Testis (tissue), 5 donors: ENCODE data around the gene GOLGA8K. TPM values are rescaled to one million over a fixed set of nuclear protein-coding genes. Genes with fewer than 3 reads are reported as not detected.
A peak's percentile ranks its signal among the peaks of the same experiment; 100 is the strongest.
"Not testable (repeated sequence)": the region's sequence is repeated elsewhere in the genome, so short reads cannot be mapped to it uniquely, and the experiment has no call there.

Experiments used
- DNase-seq: peaks from one replicate; pipeline ENCODE4 v3.0.0-alpha.2; 2019
- H3K27ac ChIP-seq, 2 donors: fragments of 200-600 bp; sonication (generic); one replicate each; pipeline ENCODE4 v1.5.1; 2019
- H3K27me3 ChIP-seq: fragments of 200-600 bp; sonication (generic); one replicate; pipeline ENCODE4 v1.5.1; 2019
- H3K36me3 ChIP-seq: fragments of 200-600 bp; sonication (generic); one replicate; pipeline ENCODE4 v1.5.1; 2017; ENCODE audit warnings: low read depth; ENCODE audit errors: missing control alignments
- H3K4me1 ChIP-seq: fragments of 200-600 bp; sonication (generic); one replicate; pipeline ENCODE4 v1.5.1; 2019
- H3K4me3 ChIP-seq, 2 donors: fragments of 200-600 bp; sonication (generic); one replicate each; pipeline ENCODE4 v1.5.1; 2017 to 2019
- H3K9me3 ChIP-seq: fragments of 200-600 bp; sonication (generic); one replicate; pipeline ENCODE4 v1.5.1; 2017
- CTCF ChIP-seq, 3 experiments: fragments of 450-650 bp in 2 of 3; fragments of 200-600 bp in 1 of 3; sonication (generic) in 1 of 3; IDR thresholded peaks; one replicate each; pipeline ENCODE4 v1.5.1; 2016 to 2019; ENCODE audit warnings: antibody characterized with exemption in 3 of 3, mild to moderate bottlenecking in 2 of 3, moderate library complexity in 1 of 3
- WGBS, 2 donors: methylation state at CpG; one replicate each; pipeline ENCODE4 v1.1.5; 2018; 5-methylcytosine and 5-hydroxymethylcytosine counted together
- intact Hi-C: fragments of 100-400 bp; cut with DNase I; formaldehyde crosslinking; loops from one replicate; pipeline ENCODE4 v1.15.1; 2023; ENCODE audit warnings: low total_unique reads
- long read RNA-seq, 2 donors: transcript quantifications; one replicate each; lab custom pipeline, GENCODE V29; 2026
- polyA plus RNA-seq: library from polyadenylated mRNA; stranded (reverse); fragments of 350-450 nt; fragmentation: Illumina TruSeq; extraction: RNeasy Lipid Tissue Mini Kit (QIAGEN cat#74804); gene quantifications from one replicate; pipeline ENCODE4 v1.2.3, GENCODE V29; 2014; ENCODE audit warnings: low read depth, low replicate concordance; ENCODE audit not compliant: insufficient read depth
- total RNA-seq, 2 donors: library from RNA; depleted of rRNA; stranded (reverse); fragments of >200 nt; gene quantifications; one replicate each; pipeline ENCODE4 v1.2.3, GENCODE V29; 2016

Gene GOLGA8K, protein sequence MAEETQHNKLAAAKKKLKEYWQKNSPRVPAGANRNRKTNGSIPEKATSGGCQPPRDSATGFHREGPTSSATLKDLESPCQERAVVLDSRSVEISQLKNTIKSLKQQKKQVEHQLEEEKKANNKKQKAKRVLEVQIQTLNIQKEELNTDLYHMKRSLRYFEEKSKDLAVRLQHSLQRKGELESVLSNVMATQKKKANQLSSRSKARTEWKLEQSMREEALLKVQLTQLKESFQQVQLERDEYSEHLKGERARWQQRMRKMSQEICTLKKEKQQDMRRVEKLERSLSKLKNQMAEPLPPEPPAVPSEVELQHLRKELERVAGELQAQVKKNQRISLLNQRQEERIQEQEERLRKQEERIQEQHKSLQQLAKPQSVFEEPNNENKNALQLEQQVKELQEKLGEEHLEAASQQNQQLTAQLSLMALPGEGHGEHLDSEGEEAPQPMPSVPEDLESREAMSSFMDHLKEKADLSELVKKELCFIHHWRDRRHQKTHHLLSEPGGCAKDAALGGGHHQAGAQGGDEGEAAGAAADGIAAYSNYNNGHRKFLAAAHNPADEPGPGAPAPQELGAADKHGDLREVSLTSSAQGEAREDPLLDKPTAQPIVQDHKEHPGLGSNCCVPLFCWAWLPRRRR
- total RNA-seq: 10 to 100 TPM; 10.5 to 25.8 TPM
- polyA plus RNA-seq: 8.2 TPM
- long read RNA-seq, donor 1: 0 reads
- long read RNA-seq, donor 2: 0 reads

DNA sequence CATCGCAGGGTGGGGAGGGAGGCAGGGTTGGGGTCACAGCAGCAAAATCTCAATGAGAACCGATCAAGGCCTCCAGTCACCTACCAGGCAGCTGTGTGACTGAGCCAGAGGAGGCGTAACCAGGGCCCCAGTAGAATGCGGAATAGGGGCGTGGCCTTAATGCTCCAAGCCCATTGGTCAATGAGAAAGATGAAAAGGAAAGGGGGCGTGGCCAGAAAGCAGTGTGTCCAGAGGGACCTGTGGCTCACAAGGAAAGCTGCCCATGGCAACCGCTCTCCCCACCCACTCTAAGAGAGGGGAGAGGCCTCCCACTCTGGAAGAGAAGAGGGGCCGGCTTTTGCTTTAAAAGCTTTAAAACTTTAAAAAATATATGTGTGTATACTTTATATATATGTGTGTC, at the start of gene GOLGA8K:
GOLGA8K (minus strand) TSS at position 101 of the 400 bp plus-strand sequence; CDS start at position 3, 98 bp downstream.
- H3K27me3 ChIP-seq, H3K36me3 ChIP-seq, H3K27ac ChIP-seq, intact Hi-C loops, DNase-seq, H3K9me3 ChIP-seq, H3K4me1 ChIP-seq, H3K4me3 ChIP-seq: not testable (repeated sequence)
- no CpG with 5 or more reads among the region's 8 CpGs for WGBS, 2 donors

DNA sequence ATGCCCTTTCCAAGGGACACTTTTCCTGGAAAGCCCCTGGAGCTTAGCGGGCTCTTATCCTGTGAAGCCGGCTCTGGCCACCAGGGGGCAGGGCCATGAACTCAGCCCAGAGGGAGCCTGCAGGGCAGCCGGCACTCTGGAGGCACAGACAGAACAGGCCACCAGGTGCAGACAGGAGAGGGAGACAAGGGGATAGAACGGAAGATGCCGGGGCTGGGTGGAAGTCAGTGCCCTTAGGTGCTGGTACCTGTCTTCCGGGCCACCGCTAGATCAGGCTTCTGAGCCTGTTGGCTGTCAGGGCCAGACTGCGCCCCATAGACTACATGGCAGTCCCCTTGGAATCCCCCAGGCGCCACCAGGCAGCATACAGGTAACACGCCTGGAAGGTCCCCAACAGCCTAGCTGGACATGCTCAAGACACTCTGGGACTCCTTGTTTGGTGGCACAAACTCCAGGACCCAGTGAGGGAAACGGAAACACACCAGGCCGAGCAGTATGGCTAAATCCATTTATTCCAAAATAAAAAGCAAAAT, 37.4 kb upstream of the GOLGA8K start:
- WGBS, 2 donors: 67% methylated on average over 5 of the region's 12 CpGs; no CpG with 5 or more reads in 1 of the 2 donors
- intact Hi-C loops, H3K9me3 ChIP-seq, H3K27ac ChIP-seq, H3K36me3 ChIP-seq, H3K4me3 ChIP-seq, DNase-seq, H3K27me3 ChIP-seq, H3K4me1 ChIP-seq: not testable (repeated sequence)

DNA sequence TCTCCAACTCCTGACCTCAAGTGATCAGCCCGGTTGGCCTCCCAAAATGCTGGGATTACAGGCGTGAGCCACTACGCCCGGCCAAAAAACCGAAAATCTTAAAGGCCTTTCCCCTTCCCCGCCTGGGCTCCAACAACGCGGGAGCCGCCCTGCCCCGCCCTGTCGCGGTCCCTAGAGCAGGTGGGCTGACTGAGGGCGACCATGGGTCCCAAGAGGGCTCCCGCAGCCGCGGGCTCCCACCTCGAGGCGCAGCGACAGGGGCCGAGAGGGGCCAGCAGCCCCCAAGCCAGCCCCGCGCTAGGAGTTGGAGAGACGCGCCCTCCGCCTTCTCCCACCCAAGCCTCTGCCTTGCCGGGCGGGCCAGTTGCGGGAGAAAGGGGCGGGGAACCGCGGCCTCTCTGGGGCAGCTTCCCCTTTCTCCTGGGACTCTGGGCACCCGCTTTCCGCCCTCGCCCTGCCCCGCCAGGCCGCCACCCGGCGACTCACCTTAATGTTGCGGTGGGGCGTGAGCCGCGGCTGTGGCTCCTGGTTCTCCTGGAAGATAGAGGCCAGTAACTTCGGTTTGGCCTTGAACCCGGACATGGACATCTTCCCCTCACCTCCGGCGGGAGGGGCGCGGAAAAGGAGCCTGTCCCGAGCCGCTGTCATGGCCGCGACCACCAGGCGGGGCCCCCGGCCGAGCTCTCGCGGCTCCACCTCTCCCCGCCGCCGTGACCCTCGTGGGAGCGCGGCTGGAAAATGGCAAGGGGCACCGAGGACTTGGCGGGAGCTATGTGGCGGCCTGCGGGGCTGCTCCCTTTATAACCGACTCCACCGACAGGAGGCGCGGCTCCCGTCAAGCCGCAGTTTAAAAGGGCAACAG, 31.2 kb upstream of the GOLGA8K start:
- H3K27me3 ChIP-seq, H3K4me3 ChIP-seq, H3K9me3 ChIP-seq, DNase-seq, H3K36me3 ChIP-seq, intact Hi-C loops, H3K27ac ChIP-seq, H3K4me1 ChIP-seq: not testable (repeated sequence)
- WGBS, 2 donors: no CpG with 5 or more reads among the region's 73 CpGs

DNA sequence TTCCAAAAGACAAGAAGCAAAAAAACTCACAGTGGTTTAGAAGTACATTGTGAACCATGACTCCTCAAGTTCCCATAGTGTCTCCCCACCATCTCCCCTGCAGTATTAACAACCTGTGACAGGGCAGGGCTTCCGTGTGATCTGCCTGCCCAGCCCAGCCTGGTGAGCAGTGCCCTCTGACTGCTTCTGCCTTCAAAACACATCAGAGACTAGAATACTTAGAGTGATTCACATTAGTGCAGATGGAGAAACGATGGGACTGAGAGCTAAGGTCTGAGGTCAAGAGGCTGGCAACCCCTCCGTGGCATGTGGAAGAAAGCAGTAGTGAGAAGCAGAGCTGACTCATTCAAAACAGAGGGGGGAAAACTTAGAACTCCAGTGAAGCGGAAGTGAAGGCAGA, 24.5 kb upstream of the GOLGA8K start:
- H3K9me3 ChIP-seq, H3K4me1 ChIP-seq, DNase-seq, H3K27ac ChIP-seq, H3K4me3 ChIP-seq, H3K27me3 ChIP-seq, intact Hi-C loops, H3K36me3 ChIP-seq: not testable (repeated sequence)
- 20 to 25% methylated on average over 1 of the region's 4 CpGs for WGBS, 2 donors

DNA sequence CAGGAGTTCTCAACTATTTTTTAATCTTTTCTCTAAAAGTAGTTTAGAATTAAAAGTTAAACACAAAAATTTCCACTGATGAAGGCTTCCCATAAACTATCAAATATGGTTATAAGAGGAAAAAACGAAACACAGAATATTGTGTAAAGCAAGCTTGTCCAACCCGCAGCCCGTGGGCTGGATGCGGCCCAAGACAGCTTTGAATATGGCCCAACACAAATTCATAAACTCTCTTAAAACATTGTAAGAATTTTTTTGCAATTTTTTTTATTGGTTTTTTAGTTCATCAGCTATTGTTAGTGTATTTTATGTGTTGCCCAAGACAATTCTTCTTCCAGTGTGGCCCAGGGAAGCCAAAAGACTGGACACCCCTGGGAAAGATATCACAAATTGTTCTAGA, 23.4 kb upstream of the GOLGA8K start:
- H3K36me3 ChIP-seq, H3K9me3 ChIP-seq, DNase-seq, intact Hi-C loops, H3K4me1 ChIP-seq, H3K27me3 ChIP-seq, H3K27ac ChIP-seq, H3K4me3 ChIP-seq: not testable (repeated sequence)
- 69 to 72% methylated on average over 4 of the region's 4 CpGs for WGBS, 2 donors

DNA sequence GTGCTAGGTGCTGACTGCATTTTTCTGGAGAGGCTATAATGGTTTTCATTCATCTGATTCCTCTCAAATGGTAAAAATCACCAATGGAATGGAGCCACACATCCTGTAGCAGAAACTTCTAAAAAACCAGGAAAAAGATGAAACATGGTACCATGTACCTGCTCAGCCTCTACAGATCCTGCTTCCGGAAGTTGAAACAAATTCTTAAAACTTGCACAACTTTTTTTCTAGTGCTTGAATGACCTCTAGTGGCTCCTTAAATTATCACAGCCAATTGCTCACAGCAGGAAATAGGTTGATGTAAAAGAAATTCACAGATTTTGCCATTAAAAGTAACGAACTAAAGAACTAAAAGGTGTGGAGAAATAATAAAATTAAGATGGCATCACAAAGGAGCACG, 4.8 kb upstream of the GOLGA8K start:
- H3K4me3 ChIP-seq, H3K9me3 ChIP-seq, H3K27ac ChIP-seq, H3K36me3 ChIP-seq, intact Hi-C loops, DNase-seq, H3K4me1 ChIP-seq, H3K27me3 ChIP-seq: not testable (repeated sequence)
- WGBS, 2 donors: 24 to 28% methylated on average over 2 of the region's 3 CpGs
- peak in 1 of 3 experiments; percentile 22 for TF ChIP-seq CTCF (IDR thresholded peaks at IDR 0.05)

GRCh38 chr15:32396522-32396921, 6.6 kb downstream of the GOLGA8K start:
- H3K36me3 ChIP-seq, H3K4me1 ChIP-seq, H3K27me3 ChIP-seq, intact Hi-C loops, DNase-seq, H3K27ac ChIP-seq, H3K4me3 ChIP-seq, H3K9me3 ChIP-seq: not testable (repeated sequence)
- WGBS, 2 donors: no CpG with 5 or more reads among the region's 8 CpGs

GRCh38 chr15:32394745-32395144, 8.3 kb downstream of the GOLGA8K start:
- H3K4me3 ChIP-seq, H3K27me3 ChIP-seq, H3K9me3 ChIP-seq, intact Hi-C loops, H3K27ac ChIP-seq, H3K36me3 ChIP-seq, H3K4me1 ChIP-seq, DNase-seq: not testable (repeated sequence)
- WGBS, 2 donors: no CpG with 5 or more reads among the region's 5 CpGs

DNA sequence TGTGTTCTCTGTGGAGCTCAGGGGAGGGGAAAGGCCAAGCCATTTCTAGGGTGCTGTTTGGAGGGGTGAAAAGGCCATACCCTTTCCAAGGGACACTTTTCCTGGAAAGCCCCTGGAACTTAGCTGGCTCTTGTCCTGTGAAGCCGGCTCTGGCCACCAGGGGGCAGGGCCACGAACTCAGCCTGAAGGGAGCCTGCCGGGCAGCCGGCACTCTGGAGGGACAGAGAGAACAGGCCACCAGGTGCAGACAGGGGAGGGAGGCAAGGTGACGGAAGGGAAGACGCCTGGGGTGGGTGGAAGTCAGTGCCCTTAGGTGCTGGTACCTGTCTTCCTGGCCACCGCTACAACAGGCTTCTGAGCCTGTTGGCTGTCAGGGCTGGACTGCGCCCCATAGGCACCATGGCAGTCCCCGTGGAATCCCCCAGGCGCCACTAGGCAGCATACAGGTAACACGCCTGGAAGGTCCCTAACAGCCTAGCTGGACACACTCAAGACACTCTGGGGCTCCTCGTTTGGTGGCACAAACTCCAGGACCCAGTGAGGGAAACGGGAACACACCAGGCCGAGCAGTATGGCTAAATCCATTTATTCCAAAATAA, 14.9 kb downstream of the GOLGA8K start:
- H3K27ac ChIP-seq, H3K27me3 ChIP-seq, DNase-seq, H3K4me3 ChIP-seq, H3K36me3 ChIP-seq, H3K9me3 ChIP-seq, H3K4me1 ChIP-seq, intact Hi-C loops: not testable (repeated sequence)
- WGBS, 2 donors: no CpG with 5 or more reads among the region's 14 CpGs

DNA sequence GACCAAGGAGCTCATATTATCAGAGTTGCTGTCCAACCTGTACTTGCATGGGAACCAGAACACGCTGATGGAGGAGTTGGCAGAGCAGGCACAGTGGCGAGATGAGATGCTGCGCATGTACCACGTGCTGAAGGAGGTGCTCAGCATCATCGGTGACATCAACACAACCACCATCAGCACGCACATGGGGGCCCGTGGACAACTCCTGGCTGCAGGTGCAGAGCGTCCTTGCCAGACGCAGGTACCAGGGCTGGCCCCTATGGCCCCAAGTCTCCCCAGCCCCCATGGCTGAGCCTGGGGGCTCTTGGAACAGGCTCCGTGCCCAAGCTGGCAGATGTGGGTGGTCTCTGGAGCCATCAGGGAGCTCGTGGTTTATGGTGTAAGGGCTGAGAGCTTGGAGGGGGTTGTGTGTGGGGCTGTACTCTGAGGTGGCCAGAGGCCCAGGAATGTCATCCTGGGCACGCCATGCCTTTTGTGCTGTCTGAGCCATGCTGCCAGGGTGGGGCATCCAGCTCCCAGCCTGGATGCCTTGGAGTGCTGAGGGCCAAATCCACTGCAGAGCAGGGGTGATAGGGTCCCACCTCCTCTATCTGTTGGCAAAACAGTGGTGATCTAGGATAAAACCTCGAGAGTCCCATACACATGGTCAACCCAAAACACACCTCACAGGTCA, 17.1 kb downstream of the GOLGA8K start:
- H3K4me1 ChIP-seq, H3K4me3 ChIP-seq, H3K36me3 ChIP-seq, intact Hi-C loops, H3K9me3 ChIP-seq, H3K27me3 ChIP-seq, H3K27ac ChIP-seq, DNase-seq: not testable (repeated sequence)
- WGBS, 2 donors: no CpG with 5 or more reads among the region's 13 CpGs
